Measurements from ENCODE around the gene TRPV4.

DNA sequence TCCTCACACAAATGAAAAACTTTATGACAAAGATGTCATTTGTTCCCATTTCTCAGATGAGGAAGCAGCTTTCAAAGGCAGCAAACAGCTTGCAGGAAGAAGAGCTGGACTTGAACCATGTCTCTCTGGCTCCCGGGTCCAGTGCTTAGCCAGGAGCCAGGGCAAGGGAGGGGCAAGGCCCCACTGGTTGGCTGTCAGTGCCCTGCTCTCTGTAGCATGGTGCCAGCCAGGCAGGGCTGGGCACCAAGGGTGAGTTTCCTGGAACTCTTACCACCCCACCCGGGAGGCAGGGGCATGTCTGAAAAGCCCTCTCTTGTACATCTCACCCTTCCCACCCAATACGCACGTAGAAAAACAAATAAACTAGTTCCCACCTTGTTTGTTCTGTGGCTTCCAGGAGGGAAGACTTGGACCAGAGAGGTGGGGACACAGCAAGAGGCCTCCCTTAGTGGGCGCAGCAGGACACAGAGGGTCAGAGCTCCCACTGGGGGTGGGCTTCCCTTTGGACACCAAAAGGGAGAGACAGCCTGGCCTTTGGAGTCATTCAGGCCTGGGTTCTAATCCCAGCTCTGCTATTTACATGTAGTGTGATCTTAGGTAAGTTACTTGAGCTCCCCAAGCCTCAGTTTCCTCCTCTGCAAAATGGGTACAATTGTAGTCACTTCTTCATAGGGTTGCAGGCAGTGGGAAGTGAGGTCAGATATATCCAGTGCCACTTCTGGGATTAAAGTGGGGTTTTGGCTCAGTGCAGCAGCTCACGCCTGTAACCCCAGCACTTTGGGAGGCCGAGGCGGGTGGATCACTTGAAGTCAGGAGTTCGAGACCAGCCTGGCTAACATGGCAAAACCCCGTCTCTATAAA, 17.2 kb downstream of the TRPV4 start:
- TF ChIP-seq, protein P1, sequence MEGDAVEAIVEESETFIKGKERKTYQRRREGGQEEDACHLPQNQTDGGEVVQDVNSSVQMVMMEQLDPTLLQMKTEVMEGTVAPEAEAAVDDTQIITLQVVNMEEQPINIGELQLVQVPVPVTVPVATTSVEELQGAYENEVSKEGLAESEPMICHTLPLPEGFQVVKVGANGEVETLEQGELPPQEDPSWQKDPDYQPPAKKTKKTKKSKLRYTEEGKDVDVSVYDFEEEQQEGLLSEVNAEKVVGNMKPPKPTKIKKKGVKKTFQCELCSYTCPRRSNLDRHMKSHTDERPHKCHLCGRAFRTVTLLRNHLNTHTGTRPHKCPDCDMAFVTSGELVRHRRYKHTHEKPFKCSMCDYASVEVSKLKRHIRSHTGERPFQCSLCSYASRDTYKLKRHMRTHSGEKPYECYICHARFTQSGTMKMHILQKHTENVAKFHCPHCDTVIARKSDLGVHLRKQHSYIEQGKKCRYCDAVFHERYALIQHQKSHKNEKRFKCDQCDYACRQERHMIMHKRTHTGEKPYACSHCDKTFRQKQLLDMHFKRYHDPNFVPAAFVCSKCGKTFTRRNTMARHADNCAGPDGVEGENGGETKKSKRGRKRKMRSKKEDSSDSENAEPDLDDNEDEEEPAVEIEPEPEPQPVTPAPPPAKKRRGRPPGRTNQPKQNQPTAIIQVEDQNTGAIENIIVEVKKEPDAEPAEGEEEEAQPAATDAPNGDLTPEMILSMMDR (IDR thresholded peaks at IDR 0.05), result no peak
- TF ChIP-seq POLR2A (IDR thresholded peaks at IDR 0.05), result no peak

Measured in uterus (tissue), 2 donors.